Stimulated activated CD8-positive, alpha-beta memory T cell treated with anti-CD3 and anti-CD28 coated beads, Interleukin-7, amount 100 ng/mL, for 1 hour (primary cell): Measurements from ENCODE around the gene HIPK4.
A peak's percentile ranks its signal among the peaks of the same experiment; 100 is the strongest.
"Not testable (repeated sequence)": the region's sequence is repeated elsewhere in the genome, so short reads cannot be mapped to it uniquely, and the experiment has no call there.

ENCODE experiments used
- DNase-seq, 2 donors: peaks; one replicate each; pipeline ENCODE4 v3.0.0-alpha.2; 2020; ENCODE audit warnings: low read depth in 2 of 2

The HIPK4 gene, protein sequence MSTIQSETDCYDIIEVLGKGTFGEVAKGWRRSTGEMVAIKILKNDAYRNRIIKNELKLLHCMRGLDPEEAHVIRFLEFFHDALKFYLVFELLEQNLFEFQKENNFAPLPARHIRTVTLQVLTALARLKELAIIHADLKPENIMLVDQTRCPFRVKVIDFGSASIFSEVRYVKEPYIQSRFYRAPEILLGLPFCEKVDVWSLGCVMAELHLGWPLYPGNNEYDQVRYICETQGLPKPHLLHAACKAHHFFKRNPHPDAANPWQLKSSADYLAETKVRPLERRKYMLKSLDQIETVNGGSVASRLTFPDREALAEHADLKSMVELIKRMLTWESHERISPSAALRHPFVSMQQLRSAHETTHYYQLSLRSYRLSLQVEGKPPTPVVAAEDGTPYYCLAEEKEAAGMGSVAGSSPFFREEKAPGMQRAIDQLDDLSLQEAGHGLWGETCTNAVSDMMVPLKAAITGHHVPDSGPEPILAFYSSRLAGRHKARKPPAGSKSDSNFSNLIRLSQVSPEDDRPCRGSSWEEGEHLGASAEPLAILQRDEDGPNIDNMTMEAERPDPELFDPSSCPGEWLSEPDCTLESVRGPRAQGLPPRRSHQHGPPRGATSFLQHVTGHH

DNA sequence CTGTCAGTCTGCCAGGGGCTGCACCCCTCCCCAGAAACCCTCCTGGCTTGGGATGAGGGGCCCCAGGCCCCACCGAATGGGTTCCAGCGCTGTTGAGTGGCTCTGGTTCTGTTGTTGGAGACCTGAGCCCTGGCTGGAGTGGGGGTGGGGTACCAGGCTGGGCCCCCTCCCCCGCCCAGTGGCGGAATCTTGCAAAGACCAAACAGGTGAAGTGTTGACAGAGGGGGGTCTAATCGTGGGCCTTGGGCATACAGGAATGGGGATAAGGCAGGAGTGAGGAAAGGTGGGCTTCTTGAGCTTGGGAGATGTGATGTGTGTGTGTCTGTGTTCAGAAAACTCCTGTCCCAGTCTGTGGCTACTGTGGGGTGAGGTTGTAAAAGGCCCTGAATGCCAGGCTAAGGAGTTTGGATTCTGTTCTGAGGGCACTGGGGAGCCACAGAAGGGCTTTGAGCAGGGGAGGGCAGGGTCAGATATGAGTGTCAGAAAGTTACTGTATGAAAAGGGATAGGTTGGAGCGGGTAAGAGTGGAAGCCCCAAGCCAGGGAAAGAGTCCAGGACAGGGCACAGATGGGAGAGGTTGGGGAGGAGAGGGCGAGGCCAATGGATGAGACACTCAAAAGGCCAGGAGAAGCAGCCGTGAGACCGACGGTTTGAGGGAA is at the start of gene HIPK4:
Gene HIPK4 (minus strand): TSS at position 98 of the 659 bp plus-strand sequence. CDS start 279 bp downstream, outside the sequence.
- no peak for DNase-seq

DNA sequence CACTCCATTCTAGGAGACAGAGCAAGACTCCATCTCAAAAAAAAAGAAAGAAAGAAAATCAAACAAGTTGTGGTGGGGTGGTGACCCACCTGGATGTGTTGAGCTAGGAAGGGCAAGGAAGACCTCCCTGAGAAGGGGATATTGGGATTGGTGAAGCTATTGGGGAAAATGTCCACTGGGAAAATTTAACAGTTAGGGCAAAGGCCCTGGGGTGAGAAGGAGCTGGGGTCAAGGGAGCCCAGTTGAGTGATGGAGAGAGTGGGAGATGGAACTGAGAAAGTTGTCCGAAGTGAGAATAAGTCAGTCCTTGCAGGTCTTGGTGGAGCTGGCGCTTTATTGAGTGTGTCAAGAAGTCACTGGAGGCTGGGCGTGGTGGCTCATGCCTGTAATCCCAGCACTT is 48.3 kb upstream of the HIPK4 start:
- DNase-seq, result no peak

DNA sequence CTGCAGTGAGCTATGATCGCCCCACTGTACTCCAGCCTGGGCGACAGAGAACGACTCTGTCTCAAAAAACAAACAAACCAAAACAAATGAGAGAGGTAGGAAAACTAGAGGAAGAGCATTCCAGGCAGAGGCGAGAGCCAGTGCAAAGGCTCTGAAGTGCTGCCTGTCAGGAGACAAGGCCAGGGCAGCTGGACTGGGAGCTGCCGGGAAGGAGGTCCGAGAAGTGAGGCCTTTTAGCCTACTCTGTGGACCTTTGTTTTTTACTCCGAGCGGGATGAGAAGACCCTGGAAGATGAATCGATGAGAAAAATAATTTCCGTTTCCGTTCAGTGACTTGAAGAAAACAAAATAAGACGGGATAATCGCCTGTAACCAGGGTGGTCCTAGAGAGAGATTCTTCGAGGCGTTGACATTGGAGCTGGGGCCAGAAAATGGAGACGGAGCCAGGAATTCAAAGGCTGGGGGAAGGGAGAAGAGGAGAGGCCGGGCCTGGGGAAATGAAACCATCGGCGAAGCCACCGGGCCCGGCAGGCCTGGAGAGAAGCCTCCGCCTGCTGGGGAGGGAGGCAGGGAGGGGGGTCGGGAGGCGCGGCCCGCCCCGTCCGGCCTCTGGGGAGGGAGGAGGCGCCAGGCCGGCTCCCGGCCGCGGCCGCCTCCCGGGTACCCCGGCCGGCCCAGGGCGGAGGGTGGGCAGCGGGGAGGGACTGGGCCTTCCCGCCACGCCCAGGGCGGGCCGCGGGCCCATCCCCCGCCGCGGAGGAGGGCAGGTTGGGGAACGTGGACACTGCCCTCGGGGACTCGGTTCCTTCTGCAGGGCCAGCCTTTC is 43.6 kb upstream of the HIPK4 start:
- peak in 1 of 2 donors; percentile 27 for DNase-seq

DNA sequence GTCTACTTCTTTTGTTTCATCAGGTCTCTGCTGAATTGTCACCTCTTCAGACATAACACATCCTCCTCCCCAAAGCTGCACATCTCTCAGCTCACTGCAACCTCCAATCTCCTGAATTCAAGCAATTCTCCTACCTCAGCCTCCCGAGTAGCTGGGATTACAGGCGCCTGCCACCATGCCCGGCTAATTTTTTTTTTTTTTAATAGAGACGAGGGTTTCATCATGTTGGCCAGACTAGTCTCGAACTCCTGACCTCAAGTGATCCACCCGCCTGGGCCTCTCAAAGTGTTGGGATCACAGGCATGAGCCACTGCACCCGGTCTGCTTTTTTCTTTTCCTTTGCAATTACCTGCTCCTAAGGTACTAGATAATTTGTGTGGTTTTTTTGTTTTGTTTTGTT is 42.8 kb upstream of the HIPK4 start:
- not testable (repeated sequence) for DNase-seq

DNA sequence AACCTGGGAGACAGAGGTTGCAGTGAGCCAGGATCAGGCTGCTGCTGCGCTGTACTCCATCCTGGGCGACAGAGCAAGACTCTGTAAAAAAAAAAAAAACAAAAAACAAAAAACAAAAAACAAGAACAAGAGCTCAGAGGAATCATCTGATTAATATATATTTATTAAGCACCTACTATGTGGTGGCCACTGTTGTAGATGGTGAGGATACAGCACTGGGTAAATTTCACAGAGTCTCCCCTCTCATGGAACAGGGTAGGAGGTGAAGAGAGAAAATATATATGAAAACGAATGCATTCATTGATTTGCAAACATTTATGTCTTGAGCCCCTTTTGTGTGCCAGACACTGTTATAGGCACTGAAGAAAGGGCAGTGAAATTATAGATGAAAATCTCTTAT is 41.7 kb upstream of the HIPK4 start:
- no peak for DNase-seq

DNA sequence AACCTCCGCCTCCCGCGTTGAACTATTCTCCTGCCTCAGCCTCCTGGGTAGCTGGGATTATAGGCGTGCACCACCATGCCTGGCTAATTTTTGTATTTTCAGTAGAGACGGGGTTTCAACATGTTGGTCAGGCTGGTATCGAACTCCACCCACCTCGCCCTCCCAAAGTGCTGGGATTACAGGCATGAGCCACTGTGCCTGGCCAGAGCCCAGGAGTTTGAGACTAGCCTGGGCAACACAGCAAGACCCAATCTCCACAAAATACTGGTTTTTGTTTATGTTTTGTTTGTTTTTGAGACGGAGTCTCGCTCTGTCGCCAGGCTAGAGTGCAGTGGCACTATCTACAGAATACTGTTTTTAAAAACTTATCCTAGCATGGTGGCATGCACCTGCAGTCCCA is 40.3 kb upstream of the HIPK4 start:
- DNase-seq, result not testable (repeated sequence)

DNA sequence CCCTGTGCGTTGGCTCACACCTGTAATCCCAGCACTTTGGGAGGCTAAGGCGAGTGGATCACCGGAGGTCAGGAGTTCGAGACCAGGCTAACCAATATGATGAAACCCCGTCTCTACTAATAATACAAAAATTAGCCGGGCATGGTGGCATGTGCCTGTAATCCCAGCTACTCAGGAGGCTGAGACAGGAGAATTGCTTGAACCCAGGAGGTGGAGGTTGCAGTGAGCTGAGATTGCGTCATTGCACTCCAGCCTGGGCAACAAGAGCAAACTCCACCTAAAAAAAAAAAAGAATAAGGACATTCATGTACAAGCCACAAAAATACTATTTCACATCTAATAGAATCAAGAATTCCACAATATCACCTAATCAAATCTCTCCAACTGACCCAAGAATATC is 38.2 kb upstream of the HIPK4 start:
- DNase-seq, result not testable (repeated sequence)

DNA sequence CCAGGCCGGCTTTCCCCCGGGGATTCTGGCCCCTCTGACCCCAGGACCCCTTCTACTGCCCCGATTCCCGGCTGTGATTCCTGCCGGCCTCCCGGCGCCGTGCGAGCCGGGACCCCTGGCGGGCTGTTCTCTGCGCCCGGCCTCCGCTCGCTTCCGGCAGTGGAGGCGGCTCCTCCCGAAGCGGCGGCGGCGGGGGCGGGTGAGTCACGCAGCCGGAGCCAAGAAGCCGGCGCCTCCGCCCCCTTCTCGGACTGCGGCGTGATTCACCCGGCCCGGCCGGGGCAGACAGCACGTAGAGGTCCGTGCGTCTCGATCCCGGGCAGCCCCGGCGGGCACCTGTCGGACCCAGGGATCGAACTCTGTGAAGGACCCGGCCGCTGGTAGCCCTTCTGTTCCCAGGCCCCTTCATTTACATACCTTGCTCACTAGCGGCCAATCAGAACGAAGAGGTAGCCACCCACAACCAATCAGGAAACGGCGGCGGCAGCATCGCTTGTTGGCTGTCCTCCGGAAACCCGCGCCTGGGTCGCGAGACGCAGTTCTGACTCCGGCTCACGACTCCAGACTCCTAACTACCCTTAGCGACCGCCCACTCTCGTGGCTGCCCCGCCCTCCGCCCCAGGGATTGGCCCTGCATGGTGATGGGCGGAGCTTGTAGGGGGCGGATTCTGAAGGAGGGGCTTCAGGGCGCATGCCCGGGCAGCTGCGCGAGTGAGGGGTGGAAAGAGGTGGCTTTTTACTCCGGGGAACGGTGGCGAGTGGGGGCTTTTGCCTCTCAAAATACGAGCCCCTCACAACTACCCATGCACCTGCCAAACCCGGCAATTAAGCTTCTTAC is 35.7 kb upstream of the HIPK4 start, which contains the start of gene SERTAD1:
Gene SERTAD1 (minus strand): TSS at position 543 of the 838 bp plus-strand sequence. CDS start 2,446 bp downstream, outside the sequence.
- peak; percentile 100 for DNase-seq

DNA sequence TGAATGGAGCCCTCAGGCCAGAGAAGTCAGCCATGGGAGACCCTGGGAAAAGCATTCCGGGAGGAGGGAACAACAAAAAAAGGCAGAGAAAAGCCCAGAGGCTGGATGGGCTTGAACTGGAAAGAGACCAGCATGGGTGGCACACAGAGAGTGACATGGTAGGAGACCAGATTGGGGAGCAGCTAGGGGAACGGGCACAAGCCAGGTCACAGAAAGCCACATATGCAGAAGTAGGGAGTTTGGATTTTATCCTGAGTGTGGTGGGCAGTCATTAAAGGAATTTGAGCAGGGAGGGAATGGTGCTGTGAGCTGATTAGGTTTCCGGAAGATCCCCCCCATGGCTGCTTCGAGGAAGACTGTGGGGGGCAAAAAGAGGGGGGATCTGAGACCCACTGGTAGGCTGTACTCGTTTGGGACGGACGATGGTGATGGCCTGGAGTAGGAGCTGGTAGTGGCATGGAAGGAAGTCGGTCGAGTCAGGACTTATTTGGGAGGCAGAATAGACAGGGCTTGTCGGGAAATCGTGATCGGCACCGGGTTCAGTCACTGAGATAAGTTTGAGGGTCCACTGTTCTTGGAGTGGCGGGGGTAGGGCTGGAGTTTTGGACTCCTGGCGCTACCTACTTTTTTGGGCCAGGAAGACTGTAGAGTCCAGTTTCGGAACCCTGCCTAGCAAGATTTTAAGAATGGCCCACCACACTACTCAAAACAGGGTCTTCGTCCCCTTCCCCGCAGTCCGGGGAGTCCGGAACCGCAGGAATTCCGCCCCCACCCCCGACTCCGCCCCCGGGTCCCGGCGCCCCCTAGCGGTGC is 34.9 kb upstream of the HIPK4 start:
- no peak for DNase-seq

DNA sequence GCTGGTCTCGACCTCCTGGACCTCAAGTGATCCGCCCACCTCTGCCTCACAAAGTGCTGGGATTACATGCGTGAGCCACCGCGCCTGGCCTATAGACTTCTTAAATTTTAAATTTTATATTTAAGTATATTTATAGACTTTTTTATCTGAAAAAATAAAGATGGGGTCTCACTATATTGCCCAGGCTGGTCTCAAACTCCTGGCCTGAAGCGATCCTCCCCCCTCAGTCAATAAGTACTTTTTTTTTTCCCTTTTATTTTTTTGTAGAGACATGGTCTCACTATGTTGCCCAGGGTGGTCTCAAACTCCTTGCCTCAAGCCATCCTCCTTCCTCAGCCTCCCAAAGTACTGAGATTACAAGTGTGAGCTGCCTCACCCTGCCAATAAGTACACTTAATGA is 34.0 kb upstream of the HIPK4 start:
- DNase-seq, result no peak

DNA sequence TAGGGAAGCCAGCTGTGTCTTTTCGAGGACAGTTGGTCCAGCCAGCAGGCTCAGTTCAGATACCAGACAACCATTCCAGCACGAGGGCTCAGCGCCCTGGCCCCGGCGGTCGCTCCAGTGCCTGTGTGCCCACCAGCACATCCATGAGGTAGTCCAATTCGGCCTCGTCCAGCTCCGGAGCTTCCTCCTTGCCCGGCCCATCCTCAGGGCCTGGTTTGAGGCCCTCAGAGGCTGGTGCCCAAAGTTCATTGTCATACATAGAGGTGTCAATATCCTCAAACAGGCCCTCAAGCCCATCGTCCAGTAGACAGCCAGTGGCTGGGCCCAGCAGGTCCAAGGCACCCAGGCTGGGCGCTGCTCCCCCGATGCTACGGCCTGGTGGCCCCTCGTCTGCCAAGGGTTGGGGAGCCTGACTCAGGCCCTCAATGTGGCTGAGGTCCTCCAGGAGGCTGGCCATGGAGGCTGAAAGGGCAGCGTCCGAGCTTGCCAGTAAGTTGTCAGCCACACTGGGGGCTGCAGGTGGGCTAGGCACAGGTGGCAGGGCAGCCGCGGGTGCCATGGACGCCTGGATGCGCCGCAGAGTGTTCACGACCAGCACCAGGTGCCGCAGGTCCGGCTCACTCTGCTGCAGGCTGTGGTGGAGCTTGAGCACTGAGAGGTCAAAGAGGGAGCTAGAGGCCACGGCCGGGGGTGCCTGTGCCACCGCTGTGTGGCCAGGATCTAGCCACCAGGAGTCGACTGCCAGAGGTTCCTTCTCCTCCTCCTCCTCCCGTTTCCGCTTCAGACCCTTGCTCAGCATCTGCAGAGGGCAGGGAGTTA is 33.0 kb upstream of the HIPK4 start:
- DNase-seq, result no peak

DNA sequence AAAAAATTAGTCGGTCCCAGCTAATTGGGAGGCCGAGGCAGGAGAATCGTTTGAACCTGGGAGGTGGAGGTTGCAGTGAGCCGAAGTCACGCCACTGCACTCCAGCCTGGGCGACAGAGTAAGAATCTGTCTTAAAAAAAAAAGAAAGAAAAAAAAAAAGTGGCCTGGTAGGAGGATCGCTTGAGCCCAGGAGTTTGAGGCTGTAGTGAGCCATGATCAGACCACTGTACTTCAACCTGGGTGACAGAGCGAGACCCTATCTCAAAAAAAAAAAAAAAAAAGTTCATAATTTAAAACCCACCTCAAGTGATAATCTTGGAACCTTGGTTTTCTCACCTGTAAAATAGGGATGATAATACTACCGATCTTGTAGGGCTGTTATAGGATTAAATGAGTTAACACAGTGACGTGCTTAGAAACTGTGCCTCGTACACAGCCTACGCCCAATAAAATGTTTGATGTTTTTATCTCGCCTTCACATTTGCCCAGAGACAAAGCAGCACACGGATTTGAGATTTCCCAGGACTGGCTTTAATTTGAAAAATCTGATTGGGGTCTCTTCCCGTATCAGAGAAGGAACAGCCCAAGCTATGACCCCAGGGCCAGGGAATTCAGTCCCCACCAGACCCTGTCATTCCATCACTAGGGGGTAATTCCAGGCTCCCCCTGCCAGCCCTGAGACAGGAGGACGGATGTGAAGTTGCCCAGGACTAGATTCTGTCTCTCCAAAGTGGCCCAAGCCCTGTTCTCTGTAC is 32.2 kb upstream of the HIPK4 start:
- DNase-seq, result no peak

DNA sequence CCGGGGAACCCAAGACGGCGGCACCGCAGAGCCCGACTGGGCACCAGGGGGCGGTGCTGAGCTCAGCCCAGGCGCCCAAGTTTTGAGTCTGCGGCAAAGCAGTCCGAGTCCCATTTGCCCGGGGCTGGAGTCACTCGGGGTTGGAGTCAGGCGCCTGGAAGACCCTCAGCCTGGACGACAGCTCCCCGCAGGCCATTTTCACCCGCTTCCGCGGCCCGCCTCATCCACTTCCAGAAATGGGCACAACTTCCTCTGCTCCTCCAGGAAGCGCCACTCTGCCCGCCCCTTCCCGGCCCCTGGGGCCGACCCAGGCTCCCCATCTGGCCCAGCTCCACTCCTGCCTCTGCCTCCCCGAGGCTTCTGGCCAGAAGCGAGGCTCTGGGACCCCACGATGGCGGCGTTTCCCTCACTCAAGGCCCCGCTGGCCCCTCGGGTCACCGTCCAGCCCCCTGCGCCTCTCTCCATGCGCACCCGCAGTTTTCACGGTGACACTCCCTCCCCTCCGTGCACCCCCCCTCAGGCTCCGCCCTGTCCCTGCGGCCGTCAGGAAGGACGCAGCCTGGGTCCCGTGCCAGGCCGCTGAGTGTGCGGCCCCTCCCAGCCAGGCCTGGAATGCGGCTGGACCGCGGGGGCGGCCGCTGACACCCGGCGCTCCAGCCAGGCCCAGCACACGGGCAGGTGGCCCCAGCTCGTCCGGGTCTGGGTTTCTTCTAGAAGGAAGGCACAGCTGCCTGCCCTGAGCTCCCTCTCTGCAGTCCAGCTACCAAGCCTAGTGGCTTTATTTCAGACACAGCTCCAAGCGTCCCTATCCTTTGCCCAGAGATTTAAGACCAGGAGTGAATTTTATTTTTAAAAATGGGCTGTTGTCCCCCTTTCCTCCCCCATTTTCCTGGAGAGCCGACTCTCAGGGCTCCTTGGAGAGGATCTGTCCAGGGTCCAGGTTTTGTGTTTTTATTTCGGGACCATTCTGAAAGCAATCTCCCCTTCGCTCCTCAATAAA is 31.1 kb upstream of the HIPK4 start:
- DNase-seq, result peak; percentile 49 to 53

DNA sequence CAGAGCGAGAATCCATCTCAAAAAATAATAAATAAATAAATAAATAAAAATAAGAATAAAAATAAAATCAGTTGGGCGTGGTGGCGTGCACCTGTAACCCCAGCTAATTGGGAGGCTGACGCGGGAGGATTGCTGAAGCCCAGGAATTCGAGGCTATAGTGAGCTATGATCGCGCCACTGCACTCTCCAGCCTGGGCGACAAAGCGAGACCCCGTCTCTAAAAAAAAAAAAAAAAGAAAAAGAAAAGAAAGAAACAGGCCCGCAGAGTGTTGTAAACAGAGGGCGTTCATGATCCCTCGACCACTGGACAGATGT is 30.4 kb upstream of the HIPK4 start:
- DNase-seq, result no peak

DNA sequence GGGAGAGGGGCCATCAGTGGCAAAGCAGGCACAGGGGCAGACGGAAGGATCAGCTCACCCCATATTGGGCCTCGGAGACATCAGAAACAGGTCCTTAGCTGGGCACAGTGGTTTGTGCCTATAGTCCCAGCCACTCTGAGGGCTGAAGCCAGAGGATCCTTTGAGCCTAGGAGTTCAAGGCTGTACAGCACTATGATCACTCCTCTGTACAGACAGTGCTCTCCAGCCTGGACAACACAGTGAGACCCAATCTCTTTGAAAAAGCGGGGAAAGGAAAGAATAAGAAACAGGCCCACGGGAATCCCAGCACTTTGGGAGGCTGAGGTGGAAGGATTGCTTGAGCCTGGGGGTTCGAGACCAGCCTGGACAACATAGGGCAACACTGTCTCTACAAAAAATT is 29.8 kb upstream of the HIPK4 start:
- DNase-seq, result no peak

DNA sequence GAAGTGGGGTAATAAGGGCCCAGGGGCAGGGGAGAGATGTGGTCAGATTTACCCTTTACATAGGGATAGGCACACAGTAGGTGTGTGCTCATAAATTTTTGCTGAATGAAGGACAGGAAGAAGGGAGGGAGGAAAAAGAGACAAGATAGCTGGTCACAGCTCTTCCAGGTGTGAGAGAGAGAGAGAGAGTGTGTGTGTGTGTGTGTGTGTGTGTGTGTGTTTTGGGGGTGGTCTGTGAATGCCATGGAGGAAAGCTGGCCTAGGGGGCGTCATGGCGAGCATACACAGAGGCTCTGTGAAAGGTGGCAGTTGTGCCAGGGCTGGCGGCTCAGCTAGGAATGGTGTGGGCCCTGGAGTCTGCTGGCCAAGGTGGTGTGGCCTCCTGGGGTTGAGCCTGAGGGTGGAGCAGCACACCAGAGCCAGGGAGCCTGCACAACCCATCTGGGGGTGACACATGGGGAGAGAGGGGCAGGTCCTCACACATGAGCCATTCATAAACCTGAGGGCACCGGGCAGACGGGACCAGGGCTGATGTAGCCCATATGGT is 29.2 kb upstream of the HIPK4 start:
- DNase-seq, result no peak

DNA sequence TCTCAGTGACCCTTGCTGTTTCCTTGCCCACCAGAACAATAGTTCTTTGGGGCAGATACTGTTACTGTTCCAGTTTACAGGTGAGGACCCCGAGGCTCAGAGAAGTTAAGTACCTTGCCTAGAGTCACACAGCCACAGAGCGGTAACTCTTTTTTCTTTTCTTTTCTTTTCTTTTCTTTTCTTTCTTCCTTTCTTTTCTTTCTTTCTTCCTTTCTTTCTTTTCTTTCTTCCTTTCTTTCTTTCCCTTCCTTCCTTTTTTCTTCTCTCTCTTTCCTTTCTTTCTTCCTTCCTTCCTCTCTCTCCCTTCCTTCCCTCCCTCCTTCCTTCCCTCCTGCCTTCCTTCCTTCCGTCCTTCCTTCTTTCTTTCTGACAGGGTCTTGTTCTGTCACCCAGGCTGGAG is 28.1 kb upstream of the HIPK4 start:
- DNase-seq, result no peak
